Transverse colon (tissue), 4 donors: ENCODE measurements around the gene PACSIN2.

Experiments
- EP300 ChIP-seq: sonication (generic); formaldehyde crosslinking; IDR thresholded peaks from one replicate; pipeline ENCODE4 v1.6.1; 2017; ENCODE audit warnings: antibody characterized with exemption, low read depth
- POLR2A ChIP-seq: fragments of 450-650 bp; IDR thresholded peaks from one replicate; pipeline ENCODE4 v1.6.1; 2016; ENCODE audit warnings: antibody characterized with exemption, mild to moderate bottlenecking, moderate library complexity
- POLR2AphosphoS5 ChIP-seq, 3 donors: sonication (generic); formaldehyde crosslinking; IDR thresholded peaks; one replicate each; pipeline ENCODE4 v1.6.1; 2016; ENCODE audit warnings: antibody characterized with exemption in 3 of 3
- TF ChIP-seq, protein P1 (sequence below), 5 experiments: fragments of 200-600 bp in 3 of 5; fragments of 450-650 bp in 2 of 5; sonication (generic) in 3 of 5; IDR thresholded peaks; 1 replicate in 2 of 5; 2 replicates in 3 of 5; pipeline ENCODE4 v1.5.1; 2016 to 2017; ENCODE audit warnings: antibody characterized with exemption in 5 of 5, inconsistent platforms in 3 of 5, mild to moderate bottlenecking in 2 of 5, moderate library complexity in 1 of 5

DNA sequence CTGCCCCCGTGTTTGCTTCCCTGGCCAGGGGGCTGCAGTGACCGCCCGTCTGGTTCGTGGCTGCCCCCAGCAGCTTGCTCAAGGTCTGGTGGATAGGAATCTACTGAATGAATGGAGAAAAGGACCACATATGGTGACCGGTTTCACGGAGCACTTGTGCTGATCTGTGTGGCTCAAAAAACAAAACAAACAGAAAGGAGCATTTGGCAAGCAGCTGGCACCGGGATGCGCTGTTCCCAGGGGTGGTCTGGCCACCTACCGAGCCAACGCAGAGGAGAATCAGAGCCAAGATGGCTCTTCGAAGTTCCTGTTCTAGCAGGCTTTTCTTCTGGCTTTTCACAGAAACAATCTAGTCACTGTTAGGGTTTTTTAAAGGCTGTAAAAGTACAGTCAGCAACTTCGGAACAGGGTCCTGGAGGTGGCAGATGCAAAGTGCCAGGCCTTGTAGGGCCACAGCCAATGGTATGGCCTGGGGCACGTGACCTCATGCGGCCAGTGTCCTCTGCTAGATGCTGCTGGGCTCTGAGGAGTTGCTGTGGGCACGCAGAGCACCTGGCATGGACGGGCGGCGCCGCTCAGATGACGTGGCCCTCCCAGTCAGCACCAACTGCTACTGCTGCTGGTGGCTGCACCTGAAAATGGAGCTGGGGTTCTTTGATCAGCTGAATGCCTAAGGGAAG lies 27.3 kb upstream of the PACSIN2 start:
- TF ChIP-seq, protein P1, sequence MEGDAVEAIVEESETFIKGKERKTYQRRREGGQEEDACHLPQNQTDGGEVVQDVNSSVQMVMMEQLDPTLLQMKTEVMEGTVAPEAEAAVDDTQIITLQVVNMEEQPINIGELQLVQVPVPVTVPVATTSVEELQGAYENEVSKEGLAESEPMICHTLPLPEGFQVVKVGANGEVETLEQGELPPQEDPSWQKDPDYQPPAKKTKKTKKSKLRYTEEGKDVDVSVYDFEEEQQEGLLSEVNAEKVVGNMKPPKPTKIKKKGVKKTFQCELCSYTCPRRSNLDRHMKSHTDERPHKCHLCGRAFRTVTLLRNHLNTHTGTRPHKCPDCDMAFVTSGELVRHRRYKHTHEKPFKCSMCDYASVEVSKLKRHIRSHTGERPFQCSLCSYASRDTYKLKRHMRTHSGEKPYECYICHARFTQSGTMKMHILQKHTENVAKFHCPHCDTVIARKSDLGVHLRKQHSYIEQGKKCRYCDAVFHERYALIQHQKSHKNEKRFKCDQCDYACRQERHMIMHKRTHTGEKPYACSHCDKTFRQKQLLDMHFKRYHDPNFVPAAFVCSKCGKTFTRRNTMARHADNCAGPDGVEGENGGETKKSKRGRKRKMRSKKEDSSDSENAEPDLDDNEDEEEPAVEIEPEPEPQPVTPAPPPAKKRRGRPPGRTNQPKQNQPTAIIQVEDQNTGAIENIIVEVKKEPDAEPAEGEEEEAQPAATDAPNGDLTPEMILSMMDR (IDR thresholded peaks at IDR 0.05) = no peak
- no peak for TF ChIP-seq POLR2AphosphoS5 (IDR thresholded peaks at IDR 0.05)
- TF ChIP-seq EP300 = no peak
- no peak for TF ChIP-seq POLR2A
